WTC11 (cell line): ENCODE data around the gene KIAA1958. TPM values are rescaled to one million over a fixed set of nuclear protein-coding genes. Genes with fewer than 3 reads are reported as not detected.
A peak's percentile ranks its signal among the peaks of the same experiment; 100 is the strongest.
"Not testable (repeated sequence)": the region's sequence is repeated elsewhere in the genome, so short reads cannot be mapped to it uniquely, and the experiment has no call there.

ENCODE experiments used
- ATAC-seq: fragments of 200-7000 bp; cut with Tn5 transposase; 2 replicates; pipeline ENCODE4 v1.10.0; 2021; ENCODE audit warnings: mild to moderate bottlenecking, moderate library complexity
- CTCF ChIA-PET: fragments of 300-600 bp; sonication (Branson Sonifier 250); formaldehyde crosslinking; loops from one replicate; lab custom pipeline; 2021; ENCODE audit warnings: antibody characterized with exemption; lab: Charles Lee
- POLR2A ChIA-PET: fragments of 350-600 bp; sonication (Branson Sonifier 250); formaldehyde crosslinking; loops from one replicate; lab custom pipeline; 2021; ENCODE audit warnings: antibody characterized with exemption; lab: Charles Lee
- DNase-seq: peaks from one replicate; pipeline ENCODE4 v3.0.0; 2021; ENCODE audit warnings: low spot score
- H3K27ac Mint-ChIP-seq: 2 replicates; pipeline ENCODE4 v1.8.0; 2021; ENCODE audit warnings: mixed read lengths
- H3K27me3 Mint-ChIP-seq: 2 replicates; pipeline ENCODE4 v1.8.0; 2021; ENCODE audit warnings: low read depth, mild to moderate bottlenecking, moderate library complexity, mixed read lengths
- H3K36me3 Mint-ChIP-seq: 2 replicates; pipeline ENCODE4 v1.8.0; 2021; ENCODE audit warnings: mixed read lengths
- H3K4me1 Mint-ChIP-seq: 2 replicates; pipeline ENCODE4 v1.8.0; 2022; ENCODE audit warnings: mixed read lengths
- H3K4me3 Mint-ChIP-seq: 2 replicates; pipeline ENCODE4 v1.8.0; 2021; ENCODE audit warnings: mild to moderate bottlenecking, moderate library complexity, mixed read lengths
- H3K9me3 Mint-ChIP-seq: 2 replicates; pipeline ENCODE4 v1.8.0; 2021; ENCODE audit warnings: mixed read lengths
- ATF3 ChIP-seq: sonication (generic); formaldehyde crosslinking; conservative IDR thresholded peaks from 2 replicates; pipeline ENCODE4 v1.8.1; 2022; ENCODE audit warnings: mild to moderate bottlenecking, missing genetic modification reagents
- CBFB ChIP-seq: sonication (generic); formaldehyde crosslinking; IDR thresholded peaks from 2 replicates; pipeline ENCODE4 v1.8.1; 2022; ENCODE audit warnings: mild to moderate bottlenecking, low read depth, missing genetic modification reagents
- ESRRA ChIP-seq: sonication (generic); formaldehyde crosslinking; IDR thresholded peaks from 2 replicates; pipeline ENCODE4 v1.8.1; 2022; ENCODE audit warnings: mild to moderate bottlenecking, missing genetic modification reagents, borderline replicate concordance
- MXD4 ChIP-seq: fragments of 250-450 bp; sonication (Bioruptor Pico); IDR thresholded peaks from 2 replicates; pipeline ENCODE4 v1.8.0; 2021; ENCODE audit warnings: mild to moderate bottlenecking, moderate library complexity, borderline replicate concordance
- MYBL2 ChIP-seq: sonication (generic); formaldehyde crosslinking; IDR thresholded peaks from 2 replicates; pipeline ENCODE4 v1.8.1; 2023; ENCODE audit warnings: mild to moderate bottlenecking, moderate library complexity, missing genetic modification reagents
- NFATC4 ChIP-seq: fragments of 250-450 bp; sonication (Bioruptor Pico); IDR thresholded peaks from 2 replicates; pipeline ENCODE4 v1.9.0; 2021; ENCODE audit warnings: mild to moderate bottlenecking
- NR2C2 ChIP-seq: sonication (generic); formaldehyde crosslinking; IDR thresholded peaks from 2 replicates; pipeline ENCODE4 v1.8.0; 2022; ENCODE audit warnings: mild to moderate bottlenecking, missing genetic modification reagents
- SMAD3 ChIP-seq: sonication (generic); formaldehyde crosslinking; IDR thresholded peaks from 2 replicates; pipeline ENCODE4 v1.8.0; 2022; ENCODE audit warnings: missing genetic modification reagents, mild to moderate bottlenecking, borderline replicate concordance
- SMAD4 ChIP-seq: sonication (generic); formaldehyde crosslinking; IDR thresholded peaks from 2 replicates; pipeline ENCODE4 v1.8.0; 2022; ENCODE audit warnings: mild to moderate bottlenecking, missing genetic modification reagents
- SOX15 ChIP-seq: fragments of 250-450 bp; sonication (Bioruptor Pico); IDR thresholded peaks from 2 replicates; pipeline ENCODE4 v1.9.0; 2021; ENCODE audit warnings: mild to moderate bottlenecking
- TCF7 ChIP-seq: sonication (generic); formaldehyde crosslinking; IDR thresholded peaks from 2 replicates; pipeline ENCODE4 v1.8.0; 2022; ENCODE audit warnings: mild to moderate bottlenecking, low read depth, missing genetic modification reagents, moderate library complexity
- TEAD1 ChIP-seq: sonication (generic); formaldehyde crosslinking; IDR thresholded peaks from 2 replicates; pipeline ENCODE4 v1.8.0; 2022; ENCODE audit warnings: mild to moderate bottlenecking, missing genetic modification reagents
- ZNF121 ChIP-seq: sonication (generic); formaldehyde crosslinking; IDR thresholded peaks from 2 replicates; pipeline ENCODE4 v1.8.0; 2023; ENCODE audit warnings: missing genetic modification reagents
- ZNF281 ChIP-seq: sonication (generic); formaldehyde crosslinking; IDR thresholded peaks from 2 replicates; pipeline ENCODE4 v1.8.0; 2023; ENCODE audit warnings: mild to moderate bottlenecking, missing genetic modification reagents
- ZNF512 ChIP-seq: sonication (generic); formaldehyde crosslinking; IDR thresholded peaks from 2 replicates; pipeline ENCODE4 v1.8.1; 2022; ENCODE audit warnings: missing genetic modification reagents, borderline replicate concordance
- total RNA-seq: library from RNA; stranded (reverse); gene quantifications from 3 replicates; pipeline ENCODE4 v1.2.3, GENCODE V29; 2021
- TF ChIP-seq, protein P1 (sequence below): fragments of 250-450 bp; sonication (Bioruptor Pico); IDR thresholded peaks from 2 replicates; pipeline ENCODE4 v1.9.0; 2021; ENCODE audit warnings: mild to moderate bottlenecking
- TF ChIP-seq, protein P2 (sequence below): sonication (generic); formaldehyde crosslinking; IDR thresholded peaks from 2 replicates; pipeline ENCODE4 v1.8.0; 2022; ENCODE audit warnings: mild to moderate bottlenecking, missing genetic modification reagents
- TF ChIP-seq, protein P3 (sequence below): fragments of 250-450 bp; sonication (Bioruptor Pico); IDR thresholded peaks from 2 replicates; pipeline ENCODE4 v1.9.0; 2021; ENCODE audit warnings: mild to moderate bottlenecking

KIAA1958 gene
- total RNA-seq, 1 experiment from 2014 or later: 41.0 TPM

DNA sequence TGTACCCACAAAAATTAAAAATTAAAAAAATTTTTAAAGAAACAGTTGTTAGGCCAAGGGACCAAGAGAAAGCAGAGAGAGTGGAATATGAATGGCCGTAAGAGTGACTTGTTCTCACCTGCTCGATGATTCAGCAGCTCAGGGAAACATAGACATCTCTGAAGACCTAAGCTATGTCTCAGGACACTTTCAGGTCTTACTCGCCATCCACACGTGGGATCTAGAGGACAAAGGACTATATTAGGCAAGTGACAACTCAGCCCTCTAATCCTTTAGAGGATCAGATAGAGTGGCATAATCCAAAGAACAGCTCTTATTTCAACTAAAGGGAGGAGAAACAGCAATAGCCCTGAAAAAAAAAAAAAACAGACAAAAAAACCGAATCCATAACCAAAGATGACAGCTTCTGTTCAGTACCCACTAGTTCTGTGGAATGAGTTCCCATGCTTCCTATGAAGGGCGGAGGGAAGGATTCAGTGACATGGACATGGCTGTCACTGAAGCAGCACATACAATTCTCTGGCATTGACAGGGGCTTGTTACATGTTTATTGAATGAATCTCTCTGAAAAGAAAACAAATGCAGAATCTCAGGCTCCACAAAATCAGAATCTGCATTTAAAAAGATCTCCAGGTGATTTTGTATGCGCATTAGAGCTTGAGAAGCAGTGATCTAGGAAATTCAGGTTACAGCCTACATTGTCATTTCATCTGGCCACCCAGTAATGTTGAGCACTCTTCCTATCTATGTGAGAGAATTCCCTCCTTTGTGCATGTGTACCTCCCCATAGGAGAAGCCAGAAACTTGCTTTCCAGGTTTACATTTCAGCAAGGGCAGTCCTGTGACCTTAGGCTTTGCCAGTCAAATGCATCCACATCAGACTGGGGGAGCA is 96.0 kb downstream of the KIAA1958 start (continued):
- TF ChIP-seq, protein P1, sequence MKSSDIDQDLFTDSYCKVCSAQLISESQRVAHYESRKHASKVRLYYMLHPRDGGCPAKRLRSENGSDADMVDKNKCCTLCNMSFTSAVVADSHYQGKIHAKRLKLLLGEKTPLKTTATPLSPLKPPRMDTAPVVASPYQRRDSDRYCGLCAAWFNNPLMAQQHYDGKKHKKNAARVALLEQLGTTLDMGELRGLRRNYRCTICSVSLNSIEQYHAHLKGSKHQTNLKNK (CRISPR knock-in tag): no peak
- TF ChIP-seq MYBL2 (CRISPR knock-in tag): no peak
- TF ChIP-seq NR2C2 (CRISPR knock-in tag): no peak
- TF ChIP-seq ATF3 (CRISPR knock-in tag): no peak
- TF ChIP-seq CBFB (CRISPR knock-in tag): no peak
- no peak for TF ChIP-seq SOX15 (CRISPR knock-in tag)
- TF ChIP-seq TEAD1 (CRISPR knock-in tag): 0 out of 2 replicates have a peak, but pooled peaks have one; percentile 34
- no peak for TF ChIP-seq SMAD3
- TF ChIP-seq TCF7 (CRISPR knock-in tag): no peak
- TF ChIP-seq, protein P2, sequence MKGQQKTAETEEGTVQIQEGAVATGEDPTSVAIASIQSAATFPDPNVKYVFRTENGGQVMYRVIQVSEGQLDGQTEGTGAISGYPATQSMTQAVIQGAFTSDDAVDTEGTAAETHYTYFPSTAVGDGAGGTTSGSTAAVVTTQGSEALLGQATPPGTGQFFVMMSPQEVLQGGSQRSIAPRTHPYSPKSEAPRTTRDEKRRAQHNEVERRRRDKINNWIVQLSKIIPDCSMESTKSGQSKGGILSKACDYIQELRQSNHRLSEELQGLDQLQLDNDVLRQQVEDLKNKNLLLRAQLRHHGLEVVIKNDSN: peak; percentile 39; the same call in 1 of the 2 replicates
- no peak for TF ChIP-seq MXD4 (CRISPR knock-in tag)

- TF ChIP-seq ATF3 (CRISPR knock-in tag): no peak
- no peak for TF ChIP-seq ZNF121 (CRISPR knock-in tag)
- TF ChIP-seq ZNF512 (CRISPR knock-in tag): no peak
- TF ChIP-seq SMAD4 (CRISPR knock-in tag): no peak
- TF ChIP-seq, protein P3, sequence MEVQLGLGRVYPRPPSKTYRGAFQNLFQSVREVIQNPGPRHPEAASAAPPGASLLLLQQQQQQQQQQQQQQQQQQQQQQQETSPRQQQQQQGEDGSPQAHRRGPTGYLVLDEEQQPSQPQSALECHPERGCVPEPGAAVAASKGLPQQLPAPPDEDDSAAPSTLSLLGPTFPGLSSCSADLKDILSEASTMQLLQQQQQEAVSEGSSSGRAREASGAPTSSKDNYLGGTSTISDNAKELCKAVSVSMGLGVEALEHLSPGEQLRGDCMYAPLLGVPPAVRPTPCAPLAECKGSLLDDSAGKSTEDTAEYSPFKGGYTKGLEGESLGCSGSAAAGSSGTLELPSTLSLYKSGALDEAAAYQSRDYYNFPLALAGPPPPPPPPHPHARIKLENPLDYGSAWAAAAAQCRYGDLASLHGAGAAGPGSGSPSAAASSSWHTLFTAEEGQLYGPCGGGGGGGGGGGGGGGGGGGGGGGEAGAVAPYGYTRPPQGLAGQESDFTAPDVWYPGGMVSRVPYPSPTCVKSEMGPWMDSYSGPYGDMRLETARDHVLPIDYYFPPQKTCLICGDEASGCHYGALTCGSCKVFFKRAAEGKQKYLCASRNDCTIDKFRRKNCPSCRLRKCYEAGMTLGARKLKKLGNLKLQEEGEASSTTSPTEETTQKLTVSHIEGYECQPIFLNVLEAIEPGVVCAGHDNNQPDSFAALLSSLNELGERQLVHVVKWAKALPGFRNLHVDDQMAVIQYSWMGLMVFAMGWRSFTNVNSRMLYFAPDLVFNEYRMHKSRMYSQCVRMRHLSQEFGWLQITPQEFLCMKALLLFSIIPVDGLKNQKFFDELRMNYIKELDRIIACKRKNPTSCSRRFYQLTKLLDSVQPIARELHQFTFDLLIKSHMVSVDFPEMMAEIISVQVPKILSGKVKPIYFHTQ (CRISPR knock-in tag): no peak
- no peak for TF ChIP-seq NFATC4 (CRISPR knock-in tag)
- TF ChIP-seq ZNF281 (CRISPR knock-in tag): no peak
- TF ChIP-seq ESRRA: no peak
- TF ChIP-seq, all 79 proteins: peak for 0
- ATAC-seq: no peak
- Mint-ChIP-seq H3K36me3 (no peaks in the 10 kb centered on the region), H3K27me3 (no peaks in the 10 kb centered on the region), H3K9me3 (no peaks in the 10 kb centered on the region), H3K4me3 (no peak overlapping the region), H3K27ac (0 out of 2 replicates have a peak overlapping the region, but pooled peaks have one; percentile 15), H3K4me1 (peaks cover 83% of the 10 kb centered on the region)
- ChIA-PET POLR2A (no interaction called here), CTCF (interaction anchor here (1.1 kb wide), 1 partner anchor 119 kb away, joined by 3 read pairs; no protein-coding TSS in a partner anchor)
- DNase-seq: no peak
Measured at GRCh38 chr9:112586599-112587155, 100.0 kb downstream of the KIAA1958 start.

- POLR2A ChIA-PET, H3K27me3 Mint-ChIP-seq, H3K36me3 Mint-ChIP-seq, DNase-seq, H3K9me3 Mint-ChIP-seq, CTCF ChIA-PET, H3K4me3 Mint-ChIP-seq, ATAC-seq: not testable (repeated sequence)
- Mint-ChIP-seq H3K27ac (peak overlapping the region; percentile 62), H3K4me1 (peaks cover 39% of the 10 kb centered on the region)
Measured at GRCh38 chr9:112591875-112592274, 105.2 kb downstream of the KIAA1958 start.
